Stimulated activated CD4-positive, alpha-beta T cell treated with anti-CD3 and anti-CD28 coated beads, TNF-alpha, amount 100 ng/mL, for 1 hour (primary cell): ENCODE measurements around the gene NEU2.

Source experiments
- DNase-seq, 3 donors: peaks; one replicate each; pipeline ENCODE4 v3.0.0-alpha.2; 2020; ENCODE audit warnings: low read depth in 3 of 3, low spot score in 1 of 3

NEU2 gene

DNA sequence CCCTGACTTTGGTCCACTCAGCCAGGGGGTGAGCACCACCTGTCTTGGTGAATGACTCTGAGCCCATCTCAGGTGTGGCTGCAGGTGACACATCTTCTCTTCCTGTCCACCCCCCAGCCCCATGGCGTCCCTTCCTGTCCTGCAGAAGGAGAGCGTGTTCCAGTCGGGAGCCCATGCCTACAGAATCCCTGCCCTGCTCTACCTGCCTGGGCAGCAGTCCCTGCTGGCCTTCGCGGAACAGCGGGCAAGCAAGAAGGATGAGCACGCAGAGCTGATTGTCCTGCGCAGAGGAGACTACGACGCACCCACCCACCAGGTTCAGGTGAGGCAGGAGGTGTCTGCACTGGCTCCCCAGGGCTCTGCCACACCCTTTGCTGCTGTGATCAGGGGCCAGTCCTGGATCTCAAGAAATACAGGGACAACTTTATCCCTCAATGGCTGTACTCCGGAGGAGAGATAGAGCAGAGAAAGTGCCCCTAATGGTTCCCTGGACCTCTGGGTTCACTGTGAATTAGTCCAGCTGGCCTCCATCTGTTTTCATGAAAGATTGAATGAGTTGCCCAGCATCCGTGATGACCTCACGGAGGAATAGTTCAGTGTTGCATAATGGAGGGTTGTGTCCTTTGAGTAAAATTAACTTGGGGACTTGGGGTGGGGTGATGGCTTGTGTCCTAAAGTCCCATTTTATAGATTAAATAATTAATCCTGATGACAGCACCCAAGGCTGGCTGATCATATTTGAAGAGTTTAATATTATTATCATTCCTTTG, at the start of gene NEU2:
Gene NEU2, plus strand, starts transcription at position 122 of the 770 bp plus-strand sequence. Its CDS starts 0 bp downstream, at position 122.
- no peak for DNase-seq

DNA sequence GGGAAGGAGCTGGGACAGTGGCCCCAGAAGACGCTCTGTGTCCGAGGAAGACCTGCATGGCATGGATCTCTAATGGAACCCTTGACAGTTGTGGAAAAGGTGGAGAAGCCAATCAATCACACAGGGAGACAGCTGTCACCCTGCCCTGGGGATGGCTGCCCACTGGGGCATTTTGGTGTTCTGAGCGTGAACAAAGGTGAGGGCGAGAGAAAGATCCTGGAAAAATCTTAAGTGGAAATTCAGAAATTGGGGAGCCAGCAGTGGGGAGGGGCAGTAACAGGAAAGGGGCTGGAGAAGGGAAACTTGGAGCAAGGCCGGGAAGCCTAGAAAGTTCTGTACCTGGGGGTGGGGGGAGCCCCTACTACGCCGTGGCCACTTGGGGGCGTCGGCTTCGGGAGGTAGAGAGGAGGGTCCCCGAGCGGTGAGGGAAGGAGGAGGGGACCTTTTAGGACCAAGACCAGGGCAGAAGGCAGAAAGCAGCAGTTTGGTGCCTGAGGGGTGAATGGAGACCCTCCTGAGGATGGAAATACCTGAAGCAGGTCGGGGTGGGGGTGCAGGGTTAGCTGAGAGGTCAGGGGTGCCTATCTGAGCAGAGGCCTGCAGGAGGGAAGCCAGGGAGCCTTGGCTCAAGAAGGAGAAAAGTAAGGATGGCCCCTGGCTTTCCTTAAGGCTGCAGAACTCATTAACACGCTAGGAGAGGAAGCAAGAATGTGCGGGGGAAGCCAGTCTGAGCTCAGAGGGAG, 49.4 kb upstream of the NEU2 start:
- no peak for DNase-seq

DNA sequence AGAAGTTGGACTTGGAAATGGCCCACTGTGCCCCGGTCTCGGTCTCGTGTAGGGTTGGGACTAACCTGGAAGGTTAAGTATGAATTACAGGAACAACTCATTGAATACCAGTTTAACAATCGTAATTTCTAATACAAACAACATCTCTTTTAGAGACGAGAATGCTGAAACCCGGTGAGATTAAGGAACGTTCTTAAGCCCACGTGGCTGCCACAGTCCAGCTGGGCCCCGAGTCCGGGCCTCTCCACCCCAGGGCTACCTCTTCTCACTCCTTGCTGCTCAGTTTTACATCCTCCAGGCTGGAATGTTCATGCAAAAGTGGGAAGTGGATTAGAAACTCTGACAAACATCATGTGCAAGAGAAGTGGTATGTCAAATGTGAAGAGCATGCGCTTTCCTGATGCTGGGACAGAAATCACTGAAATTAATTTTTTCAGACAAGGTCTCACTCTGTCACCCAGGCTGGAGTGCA, 48.8 kb upstream of the NEU2 start:
- no peak for DNase-seq

DNA sequence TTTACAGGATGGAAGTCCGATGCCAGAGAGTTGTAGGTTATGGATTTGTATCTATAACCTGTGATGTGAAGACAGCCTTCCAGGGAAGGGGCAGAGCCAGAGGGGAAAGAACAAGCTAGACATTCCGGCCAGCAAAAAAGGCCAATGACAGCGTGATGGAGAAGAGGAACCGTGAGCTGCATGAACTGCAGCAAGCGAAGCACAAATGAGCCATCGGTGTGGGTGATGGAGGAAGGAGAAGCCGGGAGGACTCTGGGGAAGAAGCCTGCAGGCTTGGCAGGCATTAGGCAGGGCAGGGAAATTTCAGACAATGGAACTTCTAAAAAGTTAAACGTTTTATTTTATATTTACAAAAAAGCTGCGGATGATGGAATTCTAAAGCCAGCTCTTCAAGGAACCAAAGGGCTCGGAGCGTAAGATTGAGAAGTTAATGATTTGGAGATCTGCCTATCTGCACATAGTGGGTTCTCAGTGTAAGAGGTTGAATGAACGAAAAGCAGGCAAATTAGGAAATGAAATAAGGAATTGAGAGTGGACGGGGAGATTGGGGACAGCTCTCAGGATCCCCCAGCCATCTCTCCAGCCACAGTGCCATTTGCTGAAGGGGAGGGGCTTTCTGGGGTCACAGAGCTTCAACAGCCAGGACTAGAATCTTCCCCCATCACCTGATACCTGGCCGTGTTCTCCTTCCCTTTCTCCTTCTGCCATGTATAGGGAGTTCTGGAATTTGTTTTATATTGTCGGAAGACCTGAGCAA, 47.8 kb upstream of the NEU2 start:
- DNase-seq, result no peak

DNA sequence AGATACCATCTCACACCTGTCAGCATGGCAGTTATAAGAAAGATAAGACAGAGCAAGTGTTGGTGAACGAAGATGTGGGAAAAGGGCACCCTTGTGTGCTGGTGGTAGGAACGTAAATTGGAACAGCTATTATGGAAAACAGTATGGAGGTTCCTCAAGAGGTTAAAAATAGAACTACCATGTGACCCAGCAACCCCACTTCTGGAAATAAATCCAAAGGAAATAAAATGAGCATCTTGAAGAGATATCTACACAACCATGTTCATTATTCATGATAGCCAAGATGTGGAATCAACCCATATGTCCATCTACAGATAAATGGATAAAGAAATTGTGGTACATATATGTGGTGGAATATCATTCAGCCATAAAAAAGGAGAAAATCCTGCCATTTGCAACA, 46.3 kb upstream of the NEU2 start:
- no peak for DNase-seq

DNA sequence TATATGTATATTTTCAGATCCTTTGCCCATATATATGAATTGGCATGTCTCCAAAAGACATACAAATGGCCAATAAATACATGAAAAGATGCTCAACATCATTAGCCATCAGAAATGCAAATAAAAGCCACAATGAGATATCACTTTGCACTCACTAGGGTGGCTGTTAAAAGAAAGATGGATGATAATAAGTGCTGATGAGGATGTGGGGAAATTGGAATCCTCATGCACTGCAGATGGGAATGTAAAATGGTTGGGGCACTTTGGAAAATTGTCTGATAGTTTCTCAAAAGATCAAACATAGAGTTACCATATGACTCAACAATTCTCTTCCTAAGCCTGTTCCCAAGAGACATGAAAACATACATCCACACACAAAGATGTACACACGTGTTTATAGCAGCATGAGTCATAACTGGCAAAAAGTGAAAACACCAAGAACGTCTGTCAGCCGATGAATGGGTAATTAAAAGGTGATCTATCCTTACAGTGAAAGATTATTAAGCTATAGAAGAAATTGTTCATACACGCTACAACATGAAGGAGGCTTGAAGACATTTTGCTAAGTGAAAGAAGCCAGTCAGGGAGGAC, 39.1 kb upstream of the NEU2 start:
- DNase-seq, result no peak

DNA sequence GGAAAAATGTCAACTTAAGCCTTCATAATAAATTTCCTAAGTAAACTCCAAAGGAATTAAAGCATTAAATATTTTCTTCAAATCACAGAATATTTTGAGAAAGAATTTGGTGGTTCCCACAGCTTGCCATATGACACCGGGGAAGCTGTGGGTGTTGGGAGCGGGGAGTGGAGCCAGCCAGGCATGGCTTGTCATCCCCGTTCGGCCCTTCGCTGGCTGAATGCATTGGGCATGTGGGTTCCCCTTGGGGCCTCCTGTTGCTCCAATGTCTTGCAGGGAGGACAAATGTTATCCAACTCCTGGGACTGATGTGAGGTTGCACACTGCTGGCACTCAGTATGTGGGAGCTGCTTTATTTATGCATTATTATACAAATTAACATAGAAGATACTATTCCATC, 38.0 kb upstream of the NEU2 start:
- no peak for DNase-seq

DNA sequence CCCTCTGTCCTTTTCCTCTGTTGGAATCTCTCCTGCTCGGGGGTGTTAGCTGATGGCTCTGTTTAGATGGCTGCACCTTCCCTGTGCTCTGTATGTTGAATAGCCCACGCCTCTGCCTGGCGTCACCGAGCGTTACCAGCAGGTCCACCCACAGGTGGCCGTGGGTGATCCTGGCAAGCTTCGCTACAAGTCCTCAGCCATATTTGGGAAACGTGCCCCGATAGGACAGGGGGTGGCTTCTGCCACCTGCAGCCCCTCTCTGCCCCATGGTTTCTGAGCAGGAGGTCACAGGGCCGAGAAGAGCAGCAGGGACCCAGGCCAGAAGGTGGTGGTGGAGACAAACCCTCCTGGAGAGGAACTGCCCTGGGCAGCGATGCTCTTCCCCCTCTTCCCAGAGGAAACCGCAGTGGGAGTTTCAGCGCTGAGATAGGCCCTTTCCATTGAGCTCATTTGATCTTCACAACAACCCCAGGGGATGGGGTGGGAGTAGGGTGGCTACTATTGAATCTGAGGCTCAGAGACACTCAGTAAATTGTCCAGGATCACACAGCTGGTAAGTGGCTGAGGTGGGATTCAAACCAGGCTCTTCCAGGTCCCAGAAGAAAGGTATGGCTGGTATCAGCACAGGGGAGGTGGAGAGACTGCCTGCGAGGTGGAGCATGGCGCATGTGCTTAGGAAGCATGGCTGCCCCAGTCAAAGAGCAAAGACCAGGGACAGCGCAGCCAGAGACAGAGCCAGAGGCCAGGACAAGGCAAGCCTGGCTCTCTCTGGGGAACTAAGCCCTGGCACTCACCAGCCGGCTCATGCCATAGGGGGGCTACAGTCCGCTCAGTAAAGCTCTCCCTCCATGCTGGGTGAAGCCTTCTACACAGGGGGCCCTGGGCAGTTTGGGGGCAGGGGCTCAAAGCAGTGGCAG, 34.5 kb upstream of the NEU2 start:
- DNase-seq, result no peak

DNA sequence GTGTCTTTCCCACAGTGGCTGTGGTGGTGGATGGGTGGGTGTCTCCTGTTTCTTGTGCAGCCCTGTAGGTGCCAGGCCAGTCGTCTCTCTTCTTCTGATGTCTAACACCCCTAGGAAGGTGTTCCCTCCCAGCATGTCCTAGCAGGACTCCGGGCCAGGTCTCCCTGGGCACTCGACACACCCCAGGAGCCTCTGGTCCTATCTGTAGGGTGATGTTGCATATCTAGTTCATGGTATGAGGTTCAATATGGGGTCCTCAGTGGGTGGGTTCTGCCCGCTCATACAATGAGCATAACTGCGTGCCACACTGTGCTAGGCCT, 33.8 kb upstream of the NEU2 start:
- no peak for DNase-seq

DNA sequence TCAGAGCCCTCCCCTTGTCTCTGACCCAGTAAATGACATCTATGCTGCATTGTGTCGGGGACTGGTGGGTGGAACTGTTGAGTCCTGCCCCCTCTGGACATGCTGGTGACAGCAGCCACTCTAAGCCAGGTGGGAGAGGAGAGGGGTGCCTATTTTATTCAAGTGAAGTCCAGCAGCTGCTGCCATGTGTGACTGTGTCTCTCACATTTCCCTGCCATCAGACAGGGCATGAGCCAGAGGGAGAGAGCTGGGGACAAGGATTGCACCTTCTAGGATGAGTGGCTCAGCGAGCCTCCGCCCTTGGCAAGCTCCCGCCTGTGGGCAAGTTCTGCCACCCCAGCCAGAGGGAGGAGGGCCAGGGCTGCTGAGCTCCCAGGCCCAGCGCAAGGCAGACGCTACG, 33.1 kb upstream of the NEU2 start:
- no peak for DNase-seq

DNA sequence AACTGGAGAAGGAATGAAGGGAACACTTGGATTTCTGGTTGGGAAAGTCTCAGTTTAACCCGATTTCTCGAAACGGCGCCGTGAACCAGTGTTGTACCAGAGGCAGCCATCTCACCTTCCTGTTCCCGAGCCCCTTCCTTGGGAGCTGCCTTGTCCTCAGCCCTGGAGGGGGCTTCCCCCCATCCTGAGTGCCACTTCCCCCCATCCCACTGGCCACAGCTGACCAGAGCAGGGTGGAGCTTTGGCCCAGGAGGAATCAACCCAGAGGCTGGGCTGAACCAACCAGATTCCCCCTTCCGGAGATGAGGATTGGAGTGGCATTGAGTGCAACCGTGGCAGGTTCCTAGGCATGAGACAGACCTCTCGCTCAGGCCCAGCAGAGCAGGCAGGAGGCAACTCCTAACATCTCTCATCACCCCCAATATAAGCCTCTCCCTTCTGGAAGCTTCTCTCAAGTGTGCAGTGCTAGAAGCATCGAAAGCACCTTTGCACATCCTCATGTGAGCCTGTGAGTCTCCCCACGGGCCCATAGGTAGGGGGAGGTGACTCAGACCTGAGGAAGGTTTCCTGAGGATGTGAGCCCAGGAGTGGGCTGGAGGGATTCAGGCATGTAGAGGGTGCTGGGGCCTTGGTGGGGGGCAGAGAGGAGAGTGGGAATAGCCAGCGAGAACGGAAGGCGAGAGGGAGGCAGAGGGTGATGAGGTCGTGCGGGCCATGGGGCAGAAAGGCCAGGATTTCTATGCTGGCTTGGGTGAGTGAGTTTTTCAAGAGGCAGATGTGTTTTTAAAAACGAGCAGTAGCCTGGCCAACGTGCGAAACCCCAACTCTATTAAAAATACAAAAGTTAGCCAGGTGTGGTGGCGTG, 31.4 kb upstream of the NEU2 start:
- DNase-seq, result no peak

DNA sequence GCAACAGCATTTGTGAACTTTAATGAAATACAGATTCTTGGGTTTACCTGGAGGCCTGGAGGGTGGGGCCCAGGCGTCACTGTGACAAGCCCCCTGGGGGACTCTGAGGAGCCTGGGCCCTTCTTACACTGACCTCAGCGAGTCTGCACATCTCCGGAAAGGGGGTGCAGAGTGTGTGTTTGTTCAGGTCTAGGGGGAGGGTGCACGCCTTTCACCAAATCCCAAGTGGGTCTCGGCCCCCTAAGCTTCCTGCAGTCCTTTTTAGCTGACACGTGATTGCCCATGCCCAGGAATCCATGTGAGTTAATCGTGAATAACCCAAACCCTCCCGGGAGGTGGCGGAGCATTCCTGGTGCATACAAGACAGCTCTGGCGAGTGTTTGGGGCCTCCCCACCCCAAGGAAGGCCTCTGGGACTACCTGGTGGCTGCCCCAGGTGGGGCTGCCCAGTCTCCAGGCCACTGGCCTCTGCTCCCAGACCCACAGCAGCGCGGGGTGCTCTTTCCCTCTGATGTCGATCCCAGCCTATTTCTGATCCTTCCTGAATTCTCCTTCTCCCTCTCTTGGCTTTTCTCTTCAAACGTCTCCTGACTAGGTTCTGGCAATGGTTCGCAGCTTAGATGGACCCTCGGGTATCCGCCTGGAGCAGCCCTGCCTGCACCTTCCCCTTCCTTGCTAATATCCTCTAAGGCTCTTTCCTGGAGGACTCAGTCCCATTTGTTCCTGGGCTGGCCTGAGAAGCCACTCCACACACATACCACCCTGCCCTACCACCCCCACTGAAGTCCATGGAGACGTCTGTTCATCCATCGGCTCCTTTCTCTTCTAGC, 29.4 kb upstream of the NEU2 start:
- DNase-seq, result no peak

DNA sequence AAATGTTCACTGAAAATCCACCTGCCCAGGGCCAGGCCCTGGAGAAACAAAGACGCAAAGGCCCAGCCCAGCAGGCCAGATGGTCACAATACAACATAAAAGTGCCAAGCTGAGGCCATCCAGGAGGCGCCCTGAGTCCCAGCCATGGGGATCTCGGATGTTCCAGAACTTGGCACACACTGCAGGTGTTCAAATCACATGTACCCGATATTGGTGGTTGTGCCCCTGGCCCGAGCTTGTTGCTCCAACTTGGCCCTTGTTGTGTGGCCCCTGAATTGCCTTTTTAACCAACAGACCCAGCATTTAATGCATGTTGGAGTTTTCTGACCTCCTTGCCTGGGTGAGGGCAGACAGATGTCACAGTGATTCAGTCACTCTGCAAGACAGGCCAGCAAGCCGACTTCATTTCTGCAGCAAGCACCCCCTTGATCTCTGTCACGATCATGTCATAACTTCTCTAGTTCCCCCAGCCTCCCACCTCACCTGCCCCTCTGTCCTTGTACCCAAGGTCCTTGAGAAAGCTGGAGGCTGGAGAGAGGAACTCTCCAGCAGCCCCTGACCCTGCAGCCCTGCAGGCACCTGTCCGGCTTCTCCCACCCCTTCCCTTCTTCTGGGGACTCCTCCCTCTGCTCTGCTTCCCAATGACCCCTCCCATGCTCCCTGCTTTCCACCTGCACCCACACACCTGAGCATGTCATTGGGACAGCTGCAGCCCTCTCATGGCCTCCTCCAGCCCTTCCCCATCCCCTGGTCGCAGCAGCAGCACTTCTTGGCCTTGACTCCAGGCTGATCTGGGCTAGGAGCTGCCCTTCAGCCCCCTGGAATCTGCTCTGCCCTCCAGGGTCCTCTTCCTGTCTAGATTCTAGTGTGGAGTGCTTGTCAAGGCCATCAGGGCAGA, 28.6 kb upstream of the NEU2 start:
- DNase-seq, result no peak

DNA sequence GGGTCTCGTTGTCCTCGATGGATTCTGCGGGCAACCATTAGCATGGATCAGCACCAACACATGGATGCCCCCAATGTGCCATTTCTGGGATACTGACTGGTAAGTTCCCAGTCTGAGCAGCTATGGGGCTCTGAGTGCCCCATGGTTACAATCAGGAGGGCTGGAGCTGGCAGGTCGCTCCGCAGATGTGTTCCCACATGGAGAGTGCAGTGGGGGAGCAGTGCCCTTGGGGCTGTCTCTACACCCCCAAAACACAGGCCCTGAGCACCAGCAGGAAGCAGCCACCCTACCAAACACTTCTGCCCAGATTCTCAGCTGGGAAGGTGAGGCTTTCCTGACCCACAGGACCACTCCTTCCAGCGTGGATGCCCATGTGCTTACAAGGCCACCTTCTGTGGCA, 27.4 kb upstream of the NEU2 start:
- DNase-seq, result no peak

DNA sequence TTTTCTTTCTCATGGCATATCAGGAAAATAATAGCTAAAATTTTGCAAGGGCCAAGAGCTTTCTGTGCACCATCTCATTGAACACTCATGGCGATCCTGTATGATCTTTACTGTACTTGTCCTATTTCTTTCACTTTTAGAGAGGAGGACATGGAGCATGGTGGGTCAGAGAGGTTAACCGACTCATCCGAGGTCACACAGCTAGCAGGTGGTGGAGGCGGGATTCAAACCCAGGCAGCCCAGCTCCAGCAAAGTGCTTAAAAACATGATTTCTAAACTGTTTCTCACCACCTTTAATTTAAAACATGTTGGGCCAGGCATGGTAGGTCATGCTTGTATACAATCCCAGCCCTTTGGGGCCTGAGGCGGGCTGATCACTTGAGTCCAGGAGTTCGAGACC, 25.8 kb upstream of the NEU2 start:
- DNase-seq, result no peak

DNA sequence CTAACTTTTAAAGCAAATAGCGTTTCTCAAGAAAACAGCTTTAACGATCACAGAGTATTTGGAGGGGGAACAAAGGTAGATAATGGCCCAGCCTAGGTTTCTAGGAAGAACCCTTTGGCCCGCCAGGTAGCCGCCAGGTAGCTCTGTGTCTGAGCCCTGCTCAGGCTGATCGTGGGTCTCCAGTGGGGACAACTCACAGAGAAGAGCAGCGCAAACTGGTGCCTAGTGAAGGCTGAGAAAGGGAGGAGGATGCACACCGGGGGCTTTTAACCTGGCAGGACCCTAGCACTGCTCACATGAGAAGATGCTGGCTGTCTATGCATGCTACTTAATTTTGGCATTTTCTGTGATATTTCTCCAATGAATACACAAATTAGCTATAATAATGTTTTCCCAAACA, 25.2 kb upstream of the NEU2 start:
- no peak for DNase-seq

DNA sequence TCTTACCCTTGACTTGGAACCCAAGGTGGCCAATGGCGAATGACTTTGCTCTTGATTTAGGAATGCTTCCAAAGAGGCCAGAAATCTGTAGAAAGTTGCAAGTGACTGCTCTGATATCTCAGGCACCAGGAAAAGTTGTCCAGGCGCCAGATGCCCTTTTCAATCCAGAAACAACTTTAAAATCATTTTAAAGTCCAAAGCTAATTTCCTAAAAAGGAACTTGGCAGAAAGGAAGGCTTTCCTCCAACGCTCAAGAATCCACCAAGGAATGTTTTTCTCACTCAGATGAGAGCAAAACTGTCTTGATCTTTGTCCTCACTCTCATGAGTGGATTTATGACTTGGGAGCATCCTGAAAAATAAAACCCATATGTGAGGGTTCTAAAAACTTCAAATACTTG, 24.7 kb upstream of the NEU2 start:
- DNase-seq, result no peak

DNA sequence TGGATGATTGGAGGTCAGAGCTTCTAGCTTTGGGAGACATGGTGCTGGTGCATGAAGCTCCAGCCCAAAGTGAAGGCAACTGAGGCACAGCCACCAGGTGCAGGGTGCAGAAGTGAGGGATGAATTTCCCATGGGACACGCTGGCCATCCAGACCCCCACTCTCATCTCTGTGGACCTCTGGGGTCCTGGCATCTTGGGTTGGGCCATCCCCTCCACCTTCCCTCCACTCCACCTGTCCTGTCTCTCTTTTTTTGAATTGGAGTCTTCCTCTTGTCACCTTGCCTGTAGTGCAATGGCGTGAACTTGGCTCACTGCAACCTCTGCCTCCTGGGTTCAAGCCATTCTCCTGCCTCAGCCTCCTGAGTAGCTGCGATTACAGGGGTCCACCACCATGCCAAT, 22.8 kb upstream of the NEU2 start:
- no peak for DNase-seq
